K562 (cell line): ENCODE measurements around the gene ERAP2.

Experiments used
- PCBP2 ChIP-seq: fragments of 200-400 bp; formaldehyde crosslinking; IDR thresholded peaks from 2 replicates; pipeline ENCODE4 v1.6.1; 2018; ENCODE audit warnings: low read length, low read depth, mild to moderate bottlenecking, moderate library complexity; ENCODE audit not compliant: poor library complexity, severe bottlenecking
- ZNF253 ChIP-seq: fragments of 250-450 bp; sonication (Bioruptor Pico); conservative IDR thresholded peaks from 2 replicates; pipeline ENCODE4 v1.6.1; 2021; ENCODE audit warnings: mild to moderate bottlenecking
- ZNF609 ChIP-seq: sonication (generic); formaldehyde crosslinking; IDR thresholded peaks from 2 replicates; pipeline ENCODE4 v1.8.1; 2023; ENCODE audit warnings: missing genetic modification reagents, mild to moderate bottlenecking, borderline replicate concordance

- TF ChIP-seq PCBP2: no peak
- no peak for TF ChIP-seq ZNF253 (CRISPR knock-in tag)
- TF ChIP-seq ZNF609: no peak
These were observed 75.9 kb downstream of the ERAP2 start for GRCh38 chr5:96952118-96952750.
